Spleen (tissue), 11 donors: ENCODE measurements around the gene OTOP2. TPM values are rescaled to one million over a fixed set of nuclear protein-coding genes. Genes with fewer than 3 reads are reported as not detected.
A peak's percentile ranks its signal among the peaks of the same experiment; 100 is the strongest.

ENCODE experiments used
- DNase-seq: peaks from one replicate; pipeline ENCODE4 v3.0.0-alpha.2; 2020
- H3K27ac ChIP-seq, 8 donors: fragments of 200-600 bp; sonication (generic) in 7 of 8; 1 replicate in 4 of 8; 2 replicates in 4 of 8; pipeline versions ENCODE4 v1.5.0 to v1.8.0; 2016 to 2021; ENCODE audit warnings: inconsistent platforms in 4 of 8, mild to moderate bottlenecking in 4 of 8, moderate library complexity in 1 of 8
- H3K27me3 ChIP-seq, 7 donors: fragments of 200-600 bp; sonication (generic) in 6 of 7; replicated peaks in 1 of 7; 1 replicate in 4 of 7; 2 replicates in 3 of 7; pipeline versions ENCODE4 v1.5.0 to v1.8.0; 2016 to 2021; ENCODE audit warnings: inconsistent platforms in 3 of 7, mild to moderate bottlenecking in 1 of 7
- H3K36me3 ChIP-seq, 6 donors: fragments of 200-600 bp; sonication (generic) in 5 of 6; 1 replicate in 4 of 6; 2 replicates in 2 of 6; pipeline versions ENCODE4 v1.5.0 to v1.8.0; 2016 to 2021; ENCODE audit warnings: inconsistent platforms in 2 of 6
- H3K4me1 ChIP-seq, 6 donors: fragments of 200-600 bp; sonication (generic) in 5 of 6; 1 replicate in 3 of 6; 2 replicates in 3 of 6; pipeline versions ENCODE4 v1.5.0 to v1.8.0; 2016 to 2021; ENCODE audit warnings: inconsistent platforms in 3 of 6
- H3K4me3 ChIP-seq, 8 donors: fragments of 200-600 bp; sonication (generic) in 7 of 8; 1 replicate in 4 of 8; 2 replicates in 4 of 8; pipeline versions ENCODE4 v1.5.0 to v1.8.0; 2016 to 2021; ENCODE audit warnings: inconsistent platforms in 4 of 8, mild to moderate bottlenecking in 4 of 8, moderate library complexity in 2 of 8
- H3K9me3 ChIP-seq, 8 donors: fragments of 200-600 bp; sonication (generic) in 7 of 8; 1 replicate in 4 of 8; 2 replicates in 4 of 8; pipeline versions ENCODE4 v1.5.0 to v1.8.0; 2016 to 2021; ENCODE audit warnings: inconsistent platforms in 4 of 8
- CTCF ChIP-seq, 11 experiments: fragments of 200-600 bp in 7 of 11; fragments of 450-650 bp in 4 of 11; sonication (generic) in 4 of 11; IDR thresholded peaks in 8 of 11; conservative IDR thresholded peaks in 3 of 11; 1 replicate in 7 of 11; 2 replicates in 4 of 11; pipeline versions ENCODE4 v1.4.0 to v1.8.0; 2016 to 2021; ENCODE audit warnings: antibody characterized with exemption in 11 of 11, inconsistent platforms in 4 of 11, mild to moderate bottlenecking in 1 of 11
- POLR2A ChIP-seq, 3 donors: fragments of 450-650 bp; IDR thresholded peaks; one replicate each; pipeline ENCODE4 v1.5.1; 2017; ENCODE audit warnings: antibody characterized with exemption in 3 of 3, mild to moderate bottlenecking in 1 of 3
- POLR2AphosphoS5 ChIP-seq, 3 donors: sonication (generic); formaldehyde crosslinking; IDR thresholded peaks; one replicate each; pipeline ENCODE4 v1.5.1; 2017; ENCODE audit warnings: antibody characterized with exemption in 3 of 3
- WGBS, 5 donors: extraction: QIAGEN DNeasy Blood & Tissue Kit in 3 of 5; methylation state at CpG; one replicate each; pipeline versions ENCODE4 v1.1.5 to v1.1.7; 2013 to 2018; 5-methylcytosine and 5-hydroxymethylcytosine counted together
- intact Hi-C: fragments of 100-400 bp; cut with DNase I; formaldehyde crosslinking; loops from one replicate; pipeline ENCODE4 v1.15.0; 2023; ENCODE audit warnings: low total_unique reads
- polyA plus RNA-seq, 3 donors: library from polyadenylated mRNA; stranded (reverse); fragments of 200-250 nt; gene quantifications; one replicate each; pipeline ENCODE4 v1.2.1, GENCODE V29; 2013
- total RNA-seq, 7 donors: library from RNA; depleted of rRNA in 3 of 7; stranded (reverse); fragments of >200 nt in 3 of 7; fragmentation: NEBNext Ultra II Directional in 4 of 7; extraction: Animal tissue kit (Norgen Biotek cat#: 25700) in 4 of 7; gene quantifications; one replicate each; pipeline versions ENCODE4 v1.1.0 to v1.2.1, GENCODE V29; 2016 to 2021
- donor health status: healthy with polysubstance abuse.
- donor health status: DM: no; HTN: no; CAD: no; lungs with moderate emphysema.
- donor health status: DM: no; HTN: no; CAD: no.
- donor health status: Bipolar disorder and iron deficiency.
- donor health status: healthy.
- donor health status: DM: no; HTN: no; CAD: no.
- donor health status: DM: yes; HTN: yes; CAD: no.

OTOP2 gene
- total and polyA plus RNA-seq, 10 donors: not detected

DNA sequence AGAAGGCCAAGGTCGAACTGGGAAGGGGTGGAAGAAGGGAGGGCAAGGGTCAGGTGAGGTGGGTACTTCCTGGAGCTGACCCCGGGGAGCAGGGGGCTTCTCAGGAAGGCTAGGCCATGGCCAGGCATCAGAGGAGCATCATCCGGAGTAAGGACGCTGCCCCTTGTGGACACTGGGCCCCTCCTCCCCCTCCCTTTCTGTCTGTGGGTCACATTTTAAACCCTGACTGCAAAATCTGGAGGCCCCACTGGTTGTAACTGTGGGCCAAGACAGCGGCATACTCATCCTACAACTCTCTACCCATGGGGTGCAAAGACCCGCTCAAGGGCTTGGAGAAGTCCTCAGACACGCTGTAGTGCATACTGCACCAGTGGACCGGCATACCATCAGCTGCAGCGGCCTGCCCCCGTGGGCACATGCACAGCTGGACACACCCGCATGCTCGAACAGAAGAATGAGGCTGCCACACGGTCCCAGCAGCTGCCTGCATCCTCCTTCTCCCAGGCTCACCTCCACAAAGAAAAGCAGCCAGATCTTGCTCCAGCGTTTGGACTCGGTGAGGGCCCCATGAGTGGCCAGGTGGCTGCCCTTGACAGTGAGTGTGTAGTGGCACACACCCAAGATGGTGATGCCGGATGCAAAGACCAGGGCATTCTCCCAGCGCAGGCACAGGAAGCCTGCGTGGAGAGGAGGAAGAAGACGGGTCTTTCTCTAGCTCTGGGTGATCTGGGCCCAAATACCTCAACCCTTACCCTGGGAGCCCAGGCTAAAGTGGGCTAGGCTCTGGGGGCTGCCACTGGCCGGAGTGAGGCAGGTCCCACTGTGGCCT, 31.8 kb upstream of the OTOP2 start:
- Histone ChIP-seq H3K9me3 (no peaks in the 10 kb centered on the region), H3K4me1 (peaks cover 4 to 26% (median 18%) of the 10 kb centered on the region in 6 donors), H3K27me3 (peaks cover 0 to 76% (median 26%) of the 10 kb centered on the region in 7 donors), H3K36me3 (no peaks in the 10 kb centered on the region), H3K27ac (peak overlapping the region in 1 of 8 donors; percentile 14), H3K4me3 (peak overlapping the region in 6 of 8 donors; percentile 24 to 65 (median 36))
- no peak for DNase-seq
- 53 to 68% (median 64%) methylated on average over 13 to 20 of the region's 20 CpGs for WGBS, 5 donors
- intact Hi-C loops: no loop called here
- TF ChIP-seq POLR2AphosphoS5 (IDR thresholded peaks at IDR 0.05) (peak in 1 of 3 donors; percentile 42), CTCF (IDR thresholded peaks at IDR 0.05 in 8 of 11, conservative IDR thresholded peaks at IDR 0.05 in 3 of 11) (no peak)

GRCh38 chr17:74892974-74893911, 30.8 kb upstream of the OTOP2 start, which contains the start of gene FADS6:
FADS6 (minus strand) TSS chr17:74893633; CDS start chr17:74893595, 38 bp downstream.
- Histone ChIP-seq H3K4me1 (peaks cover 4 to 26% (median 18%) of the 10 kb centered on the region in 6 donors), H3K9me3 (no peaks in the 10 kb centered on the region), H3K27ac (peak within 1 kb of the TSS in 1 of 8 donors; percentile 14), H3K27me3 (peaks cover 0 to 70% (median 26%) of the 10 kb centered on the region in 7 donors), H3K36me3 (no peaks in the 10 kb centered on the region), H3K4me3 (peak within 1 kb of the TSS; percentile 17 to 65 (median 31))
- no peak for TF ChIP-seq POLR2A (IDR thresholded peaks at IDR 0.05)
- no peak for TF ChIP-seq CTCF (IDR thresholded peaks at IDR 0.05 in 8 of 11, conservative IDR thresholded peaks at IDR 0.05 in 3 of 11)
- TF ChIP-seq POLR2AphosphoS5 (IDR thresholded peaks at IDR 0.05): peak in 1 of 3 donors; percentile 42
- WGBS, 5 donors: 5 to 7% (median 6%) methylated on average over 46 to 86 of the region's 86 CpGs
- DNase-seq: no peak
- intact Hi-C loops: no loop called here

- WGBS, 5 donors: 32 to 45% (median 33%) methylated on average over 15 to 22 of the region's 22 CpGs
- TF ChIP-seq POLR2A (IDR thresholded peaks at IDR 0.05) (no peak), CTCF (IDR thresholded peaks at IDR 0.05 in 8 of 11, conservative IDR thresholded peaks at IDR 0.05 in 3 of 11) (no peak), POLR2AphosphoS5 (IDR thresholded peaks at IDR 0.05) (no peak)
- H3K36me3 ChIP-seq: no peaks in the 10 kb centered on the region
Observed at GRCh38 chr17:74893936-74894671, 30.0 kb upstream of the OTOP2 start.

More at GRCh38 chr17:74893936-74894671, 30.0 kb upstream of the OTOP2 start:
- Histone ChIP-seq H3K27ac (no peak overlapping the region), H3K9me3 (no peaks in the 10 kb centered on the region), H3K4me3 (peak overlapping the region in 7 of 8 donors; percentile 17 to 65 (median 32)), H3K4me1 (peaks cover 4 to 26% (median 18%) of the 10 kb centered on the region in 6 donors), H3K27me3 (peaks cover 0 to 64% (median 26%) of the 10 kb centered on the region in 7 donors)
- DNase-seq: no peak
- intact Hi-C loops: no loop called here
